Left cardiac atrium (tissue), 4 donors: Measurements from ENCODE around the gene NABP2. TPM values are rescaled to one million over a fixed set of nuclear protein-coding genes. Genes with fewer than 3 reads are reported as not detected.
"Not testable (repeated sequence)": the region's sequence is repeated elsewhere in the genome, so short reads cannot be mapped to it uniquely, and the experiment has no call there.

Experiments
- ATAC-seq, 2 donors: fragments of 200-7000 bp; cut with Tn5 transposase; one replicate each; pipeline ENCODE4 v1.9.1; 2020; ENCODE audit warnings: mild to moderate bottlenecking in 2 of 2, moderate library complexity in 2 of 2
- DNase-seq: peaks from one replicate; pipeline ENCODE4 v3.0.0-alpha.2; 2020
- intact Hi-C, 2 donors: fragments of 100-400 bp; cut with DNase I; formaldehyde crosslinking; loops; one replicate each; pipeline versions ENCODE4 v1.14.1 to v1.15.1; 2022 to 2023
- total RNA-seq, 2 donors: library from RNA; stranded (reverse); fragmentation: NEBNext Ultra II Directional; extraction: Animal tissue kit (Norgen Biotek cat#: 25700); gene quantifications; one replicate each; pipeline ENCODE4 v1.2.1, GENCODE V29; 2021
- donor health status: DM: no; HTN: yes; CAD: no.
- donor health status: DM: no; HTN: yes; CAD: no; lungs with severe emphysema.
- donor health status: DM: yes; HTN: yes; CAD: no.
- donor health status: Dilated cardiomyopathy.

The NABP2 gene
- total RNA-seq, 2 donors from 2014 or later, result 19.4 to 21.7 TPM

- ATAC-seq (no peak), DNase-seq (no peak)
- intact Hi-C loops, result no loop called here
These were observed 36.8 kb downstream of the NABP2 start for GRCh38 chr12:56260921-56261320.

- intact Hi-C loops, result no loop called here
- ATAC-seq (no peak), DNase-seq (no peak)
These were observed 37.5 kb downstream of the NABP2 start for GRCh38 chr12:56261503-56262232.

- intact Hi-C loops, ATAC-seq, DNase-seq: not testable (repeated sequence)
These were observed 38.8 kb downstream of the NABP2 start for GRCh38 chr12:56262955-56263354.

DNA sequence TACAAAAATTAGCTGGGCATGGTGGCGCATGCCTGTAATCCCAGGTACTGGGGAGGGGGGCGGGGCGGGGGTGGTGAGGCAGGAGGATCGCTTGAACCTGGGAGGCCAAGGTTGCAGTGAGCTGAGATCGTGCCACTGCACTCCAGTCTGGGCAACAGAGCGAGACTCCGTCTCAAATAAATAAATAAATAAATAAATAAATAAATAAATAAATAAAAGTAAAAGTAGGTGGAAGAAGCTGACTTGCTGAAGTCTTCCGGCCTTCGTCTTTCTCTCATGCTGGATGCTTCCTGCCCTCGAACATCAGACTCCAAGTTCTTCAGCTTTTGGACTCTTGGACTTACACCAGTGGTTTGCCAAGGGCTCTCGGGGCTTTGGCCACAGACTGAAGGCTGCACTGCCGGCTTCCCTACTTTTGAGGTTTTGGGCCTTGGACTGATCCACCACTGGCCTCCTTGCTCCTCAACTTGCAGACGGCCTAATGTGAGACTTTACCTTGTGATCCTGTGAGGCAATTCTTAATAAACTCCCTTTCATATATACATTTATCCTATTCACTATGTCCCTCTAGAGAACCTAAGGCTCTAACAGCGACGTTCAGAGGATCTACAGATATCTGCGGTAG is 42.0 kb downstream of the NABP2 start:
- DNase-seq, intact Hi-C loops, ATAC-seq: not testable (repeated sequence)

DNA sequence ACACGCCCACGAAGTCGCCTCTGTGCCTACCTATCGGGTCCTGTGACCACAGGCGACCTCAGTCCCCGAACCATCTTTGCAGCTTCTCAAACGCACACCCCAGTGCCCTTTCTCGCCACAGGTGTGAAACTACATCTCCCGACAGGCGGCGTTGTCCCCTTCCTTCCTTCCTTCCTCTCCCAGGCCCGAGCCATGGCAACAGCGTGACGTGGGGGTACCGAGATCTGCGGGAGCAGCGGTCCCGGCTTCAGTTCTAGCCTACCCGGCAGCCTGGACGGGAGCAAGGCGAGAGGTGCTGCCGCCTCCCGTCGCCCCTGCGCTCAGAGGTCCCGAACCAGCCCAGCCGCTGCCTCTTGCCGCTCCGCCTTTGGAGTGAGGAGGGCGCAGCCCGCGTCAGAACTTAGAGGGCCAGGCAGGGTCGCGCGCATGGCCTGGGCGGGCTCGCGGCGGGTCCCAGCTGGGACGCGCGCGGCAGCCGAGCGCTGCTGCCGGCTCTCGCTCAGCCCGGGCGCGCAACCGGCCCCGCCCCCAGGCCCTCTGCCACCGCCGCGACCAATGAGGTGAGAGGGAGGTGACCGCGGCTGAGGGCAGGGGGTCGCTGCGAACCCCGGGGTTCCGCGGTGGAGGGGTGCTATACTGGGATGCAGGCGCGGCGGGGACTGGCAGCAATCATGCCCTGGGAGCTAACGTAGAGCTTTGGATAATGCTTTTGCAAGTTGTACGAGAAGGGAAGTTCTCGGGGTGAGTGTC is 42.7 kb downstream of the NABP2 start, which contains the start of gene COQ10A:
TSS of gene COQ10A (plus strand) at position 250 of the 750 bp plus-strand sequence. CDS start at position 427, 177 bp downstream.
- peak; percentile 92 for DNase-seq
- intact Hi-C loops, result no loop called here
- ATAC-seq, result peak; percentile 96 to 97

DNA sequence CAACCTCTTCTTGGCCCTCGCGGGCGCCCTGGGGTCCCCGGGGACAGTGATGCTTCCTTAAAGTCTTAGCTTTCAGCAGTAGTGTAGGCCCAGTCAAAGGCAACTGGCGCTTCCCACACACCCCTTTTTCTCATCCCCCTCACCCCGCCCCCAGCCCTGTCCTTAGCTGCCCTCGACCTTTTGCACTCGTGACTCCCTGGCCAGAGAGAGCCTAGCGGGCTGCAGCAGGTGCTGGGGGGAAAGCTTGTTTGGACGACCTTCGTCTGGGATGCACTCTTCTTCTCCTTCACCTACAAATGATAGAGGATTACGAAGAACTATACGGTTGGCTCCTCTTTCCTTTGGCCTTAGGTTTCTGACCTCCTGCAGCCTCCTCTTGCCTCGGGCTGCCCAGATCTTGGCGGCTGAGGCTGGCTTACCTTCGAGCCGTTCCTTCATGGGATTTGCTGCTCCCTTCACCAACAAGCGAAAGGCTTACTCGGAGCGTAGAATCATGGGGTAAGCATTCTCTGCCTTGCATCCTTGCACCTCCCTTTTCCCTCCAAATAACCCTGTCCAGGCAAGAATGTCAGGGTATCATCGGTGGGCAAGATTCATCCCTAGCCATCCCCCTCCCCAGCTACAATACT is 43.4 kb downstream of the NABP2 start:
- intact Hi-C loops, result no loop called here

DNA sequence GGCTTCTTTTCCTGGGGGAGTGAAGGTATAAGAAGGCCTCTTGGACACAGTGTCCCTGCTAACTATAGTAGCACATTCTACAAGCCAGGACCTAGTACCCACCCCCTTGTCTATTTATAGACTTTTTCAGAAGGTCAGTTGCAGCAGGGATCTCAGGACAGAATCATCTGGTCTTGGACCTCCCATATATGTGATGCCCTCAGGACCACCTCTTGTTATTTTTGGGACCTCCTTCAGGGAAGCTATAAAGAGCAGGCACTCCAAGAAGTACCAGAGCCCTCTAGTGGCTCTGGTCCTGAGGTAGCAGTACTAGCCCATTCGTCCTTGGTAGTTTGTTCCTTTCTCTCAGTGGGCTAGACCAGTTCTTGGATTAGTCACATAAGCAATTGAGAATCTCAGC is 46.9 kb downstream of the NABP2 start:
- ATAC-seq (peak; percentile 11 to 14), DNase-seq (no peak)
- intact Hi-C loops, result no loop called here

More for the DNA sequence above, 43.4 kb downstream of the NABP2 start:
- DNase-seq, result no peak
- ATAC-seq, result peak; percentile 19 to 25

GRCh38 chr12:56272468-56272867 is 48.3 kb downstream of the NABP2 start:
- DNase-seq, ATAC-seq, intact Hi-C loops: not testable (repeated sequence)

- intact Hi-C loops, result no loop called here
- ATAC-seq, result no peak
These were observed 50.2 kb downstream of the NABP2 start for GRCh38 chr12:56274299-56274698.

DNA sequence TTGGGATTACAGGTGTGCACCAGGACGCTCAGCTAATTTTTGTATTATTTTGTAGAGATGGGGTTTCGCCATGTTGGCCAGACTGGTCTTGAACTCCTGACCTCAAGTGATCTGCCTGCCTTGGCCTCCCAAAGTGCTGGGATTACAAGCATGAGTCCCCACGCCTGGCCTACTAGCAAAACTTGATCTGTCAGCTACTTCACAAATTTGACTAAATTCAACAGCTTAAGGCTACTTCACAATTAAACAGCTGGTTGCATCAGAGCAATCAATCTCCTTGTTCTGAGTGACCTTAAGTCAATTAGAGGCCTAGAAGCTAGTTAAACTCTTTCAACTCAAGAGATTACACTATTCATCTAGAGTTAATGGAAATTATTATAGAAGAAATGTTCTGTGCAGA is 54.8 kb downstream of the NABP2 start:
- intact Hi-C loops, result no loop called here
- ATAC-seq (no peak), DNase-seq (no peak)

More at GRCh38 chr12:56274299-56274698, 50.2 kb downstream of the NABP2 start:
- no peak for DNase-seq

Other genes starting within 250 kb of the NABP2 start
- 10 to 100 TPM; 20.3 to 29.8 TPM for gene SUOX, start 227.1 kb upstream of the NABP2 start, total RNA-seq
- 1 to 10 TPM; 6.2 to 6.7 TPM for gene IKZF4, start 203.3 kb upstream of the NABP2 start, total RNA-seq
- 10 to 100 TPM; 28.5 to 47.1 TPM for gene RPS26, start 182.4 kb upstream of the NABP2 start, total RNA-seq
- gene ERBB3, start 144.2 kb upstream of the NABP2 start, total RNA-seq, result 1 to 10 TPM; 5.2 TPM
- gene PA2G4, start 119.8 kb upstream of the NABP2 start, total RNA-seq, result 10 to 100 TPM; 60.4 to 83.9 TPM
- 1,000 to 10,000 TPM; 2,192 to 2,337 TPM for gene RPL41, start 107.7 kb upstream of the NABP2 start, total RNA-seq
- 1 to 10 TPM; 6.6 to 7.6 TPM for gene ZC3H10, start 106.1 kb upstream of the NABP2 start, total RNA-seq
- gene ESYT1, start 96.1 kb upstream of the NABP2 start, total RNA-seq, result 10 to 100 TPM; 54.1 to 63.9 TPM
- 10 to 100 TPM; 40.5 to 42.5 TPM for gene MYL6B, start 71.8 kb upstream of the NABP2 start, total RNA-seq
- 1,000 to 10,000 TPM; 1,071 to 1,319 TPM for gene MYL6, start 66.0 kb upstream of the NABP2 start, total RNA-seq
- gene SMARCC2, start 34.9 kb upstream of the NABP2 start, total RNA-seq, result 10 to 100 TPM; 65.2 to 68.5 TPM
- 10 to 100 TPM; 42.8 to 49.4 TPM for gene RNF41, start 2.4 kb upstream of the NABP2 start, total RNA-seq
- not detected for gene SLC39A5, start 5.7 kb downstream of the NABP2 start, total RNA-seq
- 10 to 100 TPM; 20.3 to 24.1 TPM for gene ANKRD52, start 34.0 kb downstream of the NABP2 start, total RNA-seq
- 10 to 100 TPM; 76.2 to 98.3 TPM for gene COQ10A, start 42.6 kb downstream of the NABP2 start, total RNA-seq
- gene CS, start 76.0 kb downstream of the NABP2 start, total RNA-seq, result 100 to 1,000 TPM; 526 to 581 TPM
- gene CNPY2, start 91.6 kb downstream of the NABP2 start, total RNA-seq, result 10 to 100 TPM; 54.1 to 60.7 TPM
- gene PAN2, start 109.7 kb downstream of the NABP2 start, total RNA-seq, result 10 to 100 TPM; 38.5 to 39.4 TPM
- gene IL23A, start 114.5 kb downstream of the NABP2 start, total RNA-seq, result not detected
- gene STAT2, start 135.8 kb downstream of the NABP2 start, total RNA-seq, result 10 to 100 TPM; 52.2 to 68.1 TPM
- gene APOF, start 138.5 kb downstream of the NABP2 start, total RNA-seq, result not detected
- gene TIMELESS, start 225.1 kb downstream of the NABP2 start, total RNA-seq, result 1 to 10 TPM; 3.3 to 4.0 TPM
- under 1 TPM in 1 of 2 donors, not detected in 1; 0.50 TPM for gene MIP, start 230.3 kb downstream of the NABP2 start, total RNA-seq
- gene SPRYD4, start 244.2 kb downstream of the NABP2 start, total RNA-seq, result 1 to 10 TPM; 2.3 to 3.2 TPM